ENCODE data around the gene PFKP. TPM values are rescaled to one million over a fixed set of nuclear protein-coding genes. Genes with fewer than 3 reads are reported as not detected.

The PFKP gene
- polyA plus RNA-seq, 2 of the 4 experiments (the other 2 are of a cell fraction): 164 to 279 TPM

GRCh38 chr10:3030765-3031164, 36.6 kb upstream of the PFKP start:
- no peak overlapping the region for H3K27ac ChIP-seq
- ChIA-PET POLR2A (no interaction called here), CTCF (interaction anchor here (1.7 kb wide), 1 partner anchor 13 kb away, joined by 11 read pairs; no protein-coding TSS in a partner anchor)
- no peak for TF ChIP-seq NR3C1 (IDR thresholded peaks at IDR 0.05)
- TF ChIP-seq ZNF302 (CRISPR knock-in tag; IDR thresholded peaks at IDR 0.05): no peak
- no peak for TF ChIP-seq MAFK (IDR thresholded peaks at IDR 0.05; ENCODE audit: partially characterized antibody)
- no peak for TF ChIP-seq EP300 (IDR thresholded peaks at IDR 0.05)
- TF ChIP-seq HMGXB4 (CRISPR knock-in tag; IDR thresholded peaks at IDR 0.05; ENCODE audit: borderline replicate concordance): no peak
- TF ChIP-seq PHF8 (IDR thresholded peaks at IDR 0.05; ENCODE audit: borderline replicate concordance, low read depth): no peak
- no peak for TF ChIP-seq PBX3 (IDR thresholded peaks at IDR 0.05)
- ATAC-seq: no peak
- H3K4me1 ChIP-seq: no peaks in the 10 kb centered on the region
- no peak for FAIRE-seq
- H3K9me3 ChIP-seq: no peaks in the 10 kb centered on the region
- no peak overlapping the region for H3K4me3 ChIP-seq
- WGBS (ENCODE audit: missing lambda C conversion rate): 46% methylated on average over 5 of the region's 5 CpGs
- H3K4me2 ChIP-seq: no peak overlapping the region
- no peak for DNase-seq (ENCODE audit: low read depth in 1 of 2, low spot score in 1 of 2)

GRCh38 chr10:3031490-3031889, 35.9 kb upstream of the PFKP start:
- H3K4me1 ChIP-seq: no peaks in the 10 kb centered on the region
- no peak overlapping the region for H3K4me3 ChIP-seq
- H3K4me2 ChIP-seq: no peak overlapping the region
- no peak overlapping the region for H3K27ac ChIP-seq
- WGBS (ENCODE audit: missing lambda C conversion rate): 8% methylated on average over 4 of the region's 4 CpGs
- TF ChIP-seq ESRRA (IDR thresholded peaks at IDR 0.05; ENCODE audit: borderline replicate concordance, low read length) (no peak), SMC3 (IDR thresholded peaks at IDR 0.05) (no peak), POLR2AphosphoS2 (conservative IDR thresholded peaks at IDR 0.05; ENCODE audit: low read length) (no peak), JUNB (IDR thresholded peaks at IDR 0.05) (no peak), MAX (IDR thresholded peaks at IDR 0.05) (no peak), CTCF (IDR thresholded peaks at IDR 0.05) (no peak), TFCP2L1 (CRISPR knock-in tag; IDR thresholded peaks at IDR 0.05) (no peak), MAFK (IDR thresholded peaks at IDR 0.05; ENCODE audit: partially characterized antibody) (no peak), RAD21 (conservative IDR thresholded peaks at IDR 0.05 in 1 of 2, IDR thresholded peaks at IDR 0.05 in 1 of 2) (no peak), REST (IDR thresholded peaks at IDR 0.05) (no peak), MYC (IDR thresholded peaks at IDR 0.05; ENCODE audit: borderline replicate concordance, low read length) (no peak), FOSL2 (IDR thresholded peaks at IDR 0.05) (no peak), FOSL2 (CRISPR knock-in tag; IDR thresholded peaks at IDR 0.05) (no peak), ZNF302 (CRISPR knock-in tag; IDR thresholded peaks at IDR 0.05) (no peak), ZC3H11A (IDR thresholded peaks at IDR 0.05) (no peak), RNF2 (IDR thresholded peaks at IDR 0.05; ENCODE audit: borderline replicate concordance, low read depth) (no peak)
- no peak for ATAC-seq
- CTCF ChIA-PET: interaction anchor here (1.7 kb wide), 1 partner anchor 12 kb away, joined by 11 read pairs; no protein-coding TSS in a partner anchor
- no peak for DNase-seq (ENCODE audit: low read depth in 1 of 2, low spot score in 1 of 2)
- no peaks in the 10 kb centered on the region for H3K9me3 ChIP-seq
- no peak for FAIRE-seq
- POLR2A ChIA-PET: no interaction called here

Data from A549 (cell line).